ENCODE measurements around the gene ADH4.
"Not testable (repeated sequence)": the region's sequence is repeated elsewhere in the genome, so short reads cannot be mapped to it uniquely, and the experiment has no call there.

ADH4 gene

DNA sequence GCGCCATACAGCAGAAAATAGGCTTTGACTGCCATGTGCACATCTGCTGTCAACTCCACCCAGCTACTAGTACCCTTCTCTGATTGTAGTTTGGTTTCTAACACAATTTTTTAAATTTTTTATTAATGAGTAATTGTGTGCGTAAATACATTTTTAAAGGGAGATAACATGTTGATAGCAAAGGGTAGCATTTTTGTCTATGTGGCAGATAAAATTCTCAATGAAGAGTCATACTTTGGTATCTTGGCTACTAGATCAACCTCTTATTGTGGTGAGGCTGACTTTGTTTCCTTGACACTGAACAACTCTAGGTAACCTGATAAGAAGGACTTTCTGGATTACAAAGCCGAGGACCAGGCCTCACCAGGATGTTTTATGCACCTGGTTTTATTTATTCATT, 9.5 kb downstream of the ADH4 start:
- DNase-seq (ENCODE audit: low read depth in 2 of 2, low spot score in 1 of 2) = no peak

- DNase-seq (ENCODE audit: low read depth in 2 of 2, low spot score in 1 of 2) = no peak
These were observed 12.7 kb downstream of the ADH4 start for GRCh38 chr4:99131378-99131777.

- no peak for DNase-seq (ENCODE audit: low read depth in 2 of 2, low spot score in 1 of 2)
These were observed 17.7 kb downstream of the ADH4 start for GRCh38 chr4:99126376-99126775.

GRCh38 chr4:99121008-99121407, 23.1 kb downstream of the ADH4 start:
- DNase-seq (ENCODE audit: low read depth in 2 of 2, low spot score in 1 of 2) = no peak

DNA sequence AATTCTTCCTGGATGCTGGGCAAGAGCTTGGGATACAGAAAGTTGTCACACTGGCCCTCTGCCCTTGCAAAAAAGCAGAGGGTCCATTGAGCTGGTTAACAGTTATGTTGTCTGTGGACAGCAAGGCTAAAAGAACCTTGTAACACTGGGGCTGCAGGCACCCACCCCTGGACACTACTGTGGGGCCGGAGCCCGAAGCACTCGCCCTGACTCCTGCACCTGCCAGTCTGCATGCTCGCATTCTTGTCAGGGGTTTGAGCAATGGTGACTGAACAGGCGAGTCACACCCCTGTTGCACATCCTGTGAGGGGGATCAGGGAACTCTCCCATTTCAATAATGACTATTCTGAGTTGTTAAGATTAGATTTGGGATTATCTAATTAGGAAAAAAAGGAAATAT, 23.6 kb downstream of the ADH4 start:
- no peak for DNase-seq (ENCODE audit: low read depth in 2 of 2, low spot score in 1 of 2)

- DNase-seq (ENCODE audit: low read depth in 2 of 2, low spot score in 1 of 2) = no peak
These were observed 26.0 kb downstream of the ADH4 start for GRCh38 chr4:99117876-99118693.

DNA sequence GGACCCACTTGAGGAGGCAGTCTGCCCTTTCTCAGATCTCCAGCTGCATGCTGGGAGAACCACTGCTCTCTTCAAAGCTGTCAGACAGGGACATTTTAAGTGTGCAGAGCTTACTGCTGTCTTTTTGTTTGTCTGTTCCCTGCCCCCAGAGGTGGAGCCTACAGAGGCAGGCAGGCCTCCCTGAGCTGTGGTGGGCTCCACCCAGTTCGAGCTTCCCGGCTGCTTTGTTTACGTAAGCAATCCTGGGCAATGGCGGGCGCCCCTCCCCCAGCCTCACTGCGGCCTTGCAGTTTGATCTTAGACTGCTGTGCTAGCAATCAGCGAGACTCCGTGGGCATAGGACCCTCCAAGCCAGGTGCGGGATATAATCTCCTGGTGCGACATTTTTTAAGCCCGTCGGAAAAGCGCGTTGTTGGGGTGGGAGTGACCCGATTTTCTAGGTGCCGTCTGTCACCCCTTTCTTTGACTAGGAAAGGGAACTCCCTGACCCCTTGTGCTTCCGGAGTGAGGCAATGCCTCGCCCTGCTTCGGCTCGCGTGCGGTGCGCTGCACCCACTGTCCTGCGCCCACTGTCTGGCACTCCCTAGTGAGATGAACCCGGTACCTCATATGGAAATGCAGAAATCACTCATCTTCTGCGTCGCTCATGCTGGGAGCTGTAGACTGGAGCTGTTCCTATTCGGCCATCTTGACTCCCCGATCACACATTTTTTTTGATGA, 26.8 kb downstream of the ADH4 start:
- DNase-seq (ENCODE audit: low read depth in 2 of 2, low spot score in 1 of 2) = not testable (repeated sequence)

- not testable (repeated sequence) for DNase-seq (ENCODE audit: low read depth in 2 of 2, low spot score in 1 of 2)
These were observed 34.8 kb downstream of the ADH4 start for GRCh38 chr4:99109286-99109685.

- no peak for DNase-seq (ENCODE audit: low read depth in 2 of 2, low spot score in 1 of 2)
These were observed 39.9 kb downstream of the ADH4 start for GRCh38 chr4:99104153-99104552.

GRCh38 chr4:99103166-99103565, 40.9 kb downstream of the ADH4 start:
- no peak for DNase-seq (ENCODE audit: low read depth in 2 of 2, low spot score in 1 of 2)

DNA sequence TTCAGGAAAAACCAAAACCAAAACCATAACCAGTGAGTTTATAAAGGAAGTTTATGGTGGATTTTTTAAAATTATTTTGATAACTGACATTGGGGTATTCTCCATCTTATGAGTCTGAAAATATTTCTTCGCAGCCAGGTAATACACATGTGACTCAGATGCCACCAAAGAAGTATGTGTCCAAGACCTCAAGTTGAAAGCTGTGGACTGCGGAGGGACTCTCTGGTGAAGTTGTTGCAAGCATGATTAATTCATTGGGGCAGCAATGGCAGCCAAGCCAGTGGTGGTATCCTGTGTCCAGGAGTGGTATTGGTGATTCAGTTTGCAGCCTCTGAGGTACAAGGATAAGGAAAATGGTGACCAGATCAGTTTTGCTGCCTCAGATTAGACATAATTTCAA, 41.5 kb downstream of the ADH4 start:
- no peak for DNase-seq (ENCODE audit: low read depth in 2 of 2, low spot score in 1 of 2)

DNA sequence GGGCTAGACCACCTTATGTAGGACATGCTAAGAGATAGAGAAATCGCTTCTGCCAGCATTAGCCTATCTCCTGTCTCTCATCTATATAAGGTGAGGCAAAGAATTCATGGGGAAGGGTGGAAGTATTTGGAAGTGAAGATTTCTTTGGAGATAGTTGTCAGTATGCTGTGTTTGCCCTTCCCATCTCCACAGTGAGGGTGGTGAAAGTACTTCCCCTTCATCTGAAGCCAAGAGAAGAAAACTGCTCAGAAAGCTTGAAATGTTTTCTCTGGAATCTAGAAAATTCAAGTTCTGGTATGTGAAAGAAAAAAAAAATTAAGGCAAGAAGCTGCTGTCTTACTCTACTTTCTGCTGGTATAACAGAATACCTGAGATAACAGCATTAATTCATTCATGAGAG, 43.2 kb downstream of the ADH4 start:
- DNase-seq (ENCODE audit: low read depth in 2 of 2, low spot score in 1 of 2) = no peak

GRCh38 chr4:99099814-99100213, 44.3 kb downstream of the ADH4 start:
- DNase-seq (ENCODE audit: low read depth in 2 of 2, low spot score in 1 of 2) = not testable (repeated sequence)

GRCh38 chr4:99099311-99099710, 44.8 kb downstream of the ADH4 start:
- DNase-seq (ENCODE audit: low read depth in 2 of 2, low spot score in 1 of 2) = no peak

DNA sequence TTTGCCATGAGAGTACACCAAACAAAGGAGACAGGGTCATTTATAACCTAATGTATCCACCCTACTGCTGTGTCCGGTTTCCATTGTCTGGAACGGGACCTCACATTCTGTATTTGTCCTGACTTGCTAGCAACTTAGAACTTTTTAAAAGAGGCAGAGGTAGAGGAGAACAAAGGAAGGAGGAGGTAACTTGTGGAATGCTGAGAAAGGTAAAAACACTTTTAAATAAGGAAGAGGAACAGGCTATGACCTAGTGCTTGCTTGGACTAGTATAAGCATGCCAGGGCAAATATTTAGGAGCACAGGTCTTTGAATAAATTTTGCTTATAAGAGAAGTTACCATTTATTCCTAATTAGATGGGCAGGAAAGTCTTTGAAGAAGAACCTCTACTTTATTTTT, 52.3 kb downstream of the ADH4 start:
- not testable (repeated sequence) for DNase-seq (ENCODE audit: low read depth in 2 of 2, low spot score in 1 of 2)

DNA sequence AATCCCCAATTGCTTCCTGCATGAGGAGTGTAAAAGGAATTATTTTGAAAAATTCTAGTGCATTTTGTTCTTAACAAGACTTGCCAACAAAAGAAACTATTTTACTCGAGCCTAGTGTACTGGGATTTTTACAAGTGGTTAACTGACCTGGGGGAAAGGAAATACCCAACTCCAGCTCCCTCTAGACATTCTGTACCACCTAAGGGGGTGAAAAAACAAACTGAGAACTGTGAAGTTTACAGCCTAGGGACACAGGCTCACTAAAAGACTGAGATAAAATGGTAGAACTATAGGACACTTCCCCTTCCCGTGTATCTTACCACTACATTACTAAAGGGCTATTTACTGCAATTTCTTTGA, 52.9 kb downstream of the ADH4 start:
- no peak for DNase-seq (ENCODE audit: low read depth in 2 of 2, low spot score in 1 of 2)

GRCh38 chr4:99090481-99091215, 53.4 kb downstream of the ADH4 start:
- no peak for DNase-seq (ENCODE audit: low read depth in 2 of 2, low spot score in 1 of 2)

- peak; percentile 86 to 89 for DNase-seq (ENCODE audit: low read depth in 2 of 2, low spot score in 1 of 2)
These were observed 55.4 kb downstream of the ADH4 start, which contains the start of gene ADH5 for GRCh38 chr4:99088481-99089365. ADH5 (minus strand) TSS chr4:99088788; CDS start chr4:99088700, 88 bp downstream.

GRCh38 chr4:99088023-99088449, 56.1 kb downstream of the ADH4 start:
- no peak for DNase-seq (ENCODE audit: low read depth in 2 of 2, low spot score in 1 of 2)

- no peak for DNase-seq (ENCODE audit: low read depth in 2 of 2, low spot score in 1 of 2)
These were observed 59.5 kb downstream of the ADH4 start for GRCh38 chr4:99084595-99084994.

DNA sequence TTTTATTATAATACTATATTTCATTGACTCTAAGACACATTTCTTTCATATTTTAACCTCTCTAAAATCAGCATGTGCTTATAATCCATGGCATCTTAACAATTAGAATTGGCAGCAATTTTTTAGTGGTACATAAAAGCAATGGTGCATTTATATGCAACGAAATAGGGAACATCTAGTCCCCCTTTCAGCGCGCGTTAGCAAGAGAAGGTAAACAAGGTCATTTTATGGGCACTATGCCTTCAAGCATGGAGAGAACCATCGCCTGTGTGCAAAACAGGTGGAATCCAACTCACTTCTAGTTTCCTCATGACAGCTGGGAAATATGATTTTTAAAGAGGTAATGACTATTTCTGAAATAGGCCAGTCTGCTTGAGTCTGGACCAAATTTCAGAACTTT, 61.9 kb downstream of the ADH4 start:
- no peak for DNase-seq (ENCODE audit: low read depth in 2 of 2, low spot score in 1 of 2)

Data from stimulated activated CD8-positive, alpha-beta memory T cell treated with anti-CD3 and anti-CD28 coated beads, Interleukin-4, amount 100 ng/mL, for 1 hour (primary cell).